ENCODE results near the gene EIF4E1B. TPM values are rescaled to one million over a fixed set of nuclear protein-coding genes. Genes with fewer than 3 reads are reported as not detected.

EIF4E1B gene
- total RNA-seq, 1 experiment from 2014 or later, result not detected

DNA sequence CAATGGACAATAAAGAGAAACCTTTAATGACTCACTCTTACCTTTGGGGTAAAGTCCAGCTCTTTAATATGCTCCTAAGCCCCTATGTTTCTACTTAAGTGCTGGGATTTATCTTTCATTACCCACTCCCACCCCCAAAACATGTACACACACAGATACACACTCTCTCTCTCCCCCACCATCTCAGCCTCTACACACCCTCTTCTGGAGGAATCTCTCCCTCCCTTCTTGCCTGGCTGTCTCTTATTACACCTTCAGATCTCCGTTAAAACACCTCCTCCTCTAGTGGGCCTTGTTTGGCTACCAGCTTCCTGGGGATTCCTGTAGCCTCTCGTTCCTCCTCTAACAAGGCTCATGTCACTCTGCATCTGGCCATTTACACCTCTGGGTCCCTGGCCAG lies 27.4 kb upstream of the EIF4E1B start:
- intact Hi-C loops (cut with micrococcal nuclease; ENCODE audit: unreplicated experiment), result no loop called here
- Mint-ChIP-seq H3K4me3 (ENCODE audit: low read depth, unreplicated experiment) (no peak overlapping the region), H3K27me3 (ENCODE audit: unreplicated experiment) (no peaks in the 10 kb centered on the region), H3K9me3 (ENCODE audit: low read depth, unreplicated experiment) (no peaks in the 10 kb centered on the region), H3K27ac (ENCODE audit: unreplicated experiment) (no peak overlapping the region), H3K36me3 (ENCODE audit: insufficient read depth, unreplicated experiment) (no peaks in the 10 kb centered on the region), H3K4me1 (ENCODE audit: low read depth, unreplicated experiment) (peaks cover 9% of the 10 kb centered on the region)
- no peak for DNase-seq
- CTCF ChIA-PET, result no interaction called here
- BruUV-seq (replicated peaks), result no TSS peak
- TF ChIP-seq, protein P1, sequence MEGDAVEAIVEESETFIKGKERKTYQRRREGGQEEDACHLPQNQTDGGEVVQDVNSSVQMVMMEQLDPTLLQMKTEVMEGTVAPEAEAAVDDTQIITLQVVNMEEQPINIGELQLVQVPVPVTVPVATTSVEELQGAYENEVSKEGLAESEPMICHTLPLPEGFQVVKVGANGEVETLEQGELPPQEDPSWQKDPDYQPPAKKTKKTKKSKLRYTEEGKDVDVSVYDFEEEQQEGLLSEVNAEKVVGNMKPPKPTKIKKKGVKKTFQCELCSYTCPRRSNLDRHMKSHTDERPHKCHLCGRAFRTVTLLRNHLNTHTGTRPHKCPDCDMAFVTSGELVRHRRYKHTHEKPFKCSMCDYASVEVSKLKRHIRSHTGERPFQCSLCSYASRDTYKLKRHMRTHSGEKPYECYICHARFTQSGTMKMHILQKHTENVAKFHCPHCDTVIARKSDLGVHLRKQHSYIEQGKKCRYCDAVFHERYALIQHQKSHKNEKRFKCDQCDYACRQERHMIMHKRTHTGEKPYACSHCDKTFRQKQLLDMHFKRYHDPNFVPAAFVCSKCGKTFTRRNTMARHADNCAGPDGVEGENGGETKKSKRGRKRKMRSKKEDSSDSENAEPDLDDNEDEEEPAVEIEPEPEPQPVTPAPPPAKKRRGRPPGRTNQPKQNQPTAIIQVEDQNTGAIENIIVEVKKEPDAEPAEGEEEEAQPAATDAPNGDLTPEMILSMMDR (IDR thresholded peaks at IDR 0.05; ENCODE audit: unreplicated experiment), result no peak

DNA sequence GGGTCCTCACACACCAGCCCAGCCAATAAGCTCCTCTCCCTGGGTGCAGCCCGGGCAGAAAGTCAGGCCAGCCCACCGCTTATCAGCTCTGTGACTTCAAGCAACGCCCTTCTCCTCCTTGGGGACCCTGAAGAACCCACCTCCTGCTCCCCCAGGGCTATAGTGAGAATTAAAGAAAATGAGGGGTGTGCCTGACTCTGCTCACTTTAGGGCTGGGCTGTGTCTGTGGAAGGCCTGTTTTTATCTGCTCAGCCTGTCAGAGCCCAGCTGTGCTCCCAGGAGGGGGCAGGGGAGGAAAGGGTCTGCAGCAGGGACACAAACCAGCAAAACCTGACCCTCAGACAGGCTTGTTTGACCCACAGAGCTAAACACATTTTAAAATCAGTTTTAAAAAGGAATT lies 24.4 kb upstream of the EIF4E1B start:
- H3K27me3 Mint-ChIP-seq (ENCODE audit: unreplicated experiment), result peaks cover under 1% of the 10 kb centered on the region
- no peak overlapping the region for H3K4me3 Mint-ChIP-seq (ENCODE audit: low read depth, unreplicated experiment)
- peaks cover 19% of the 10 kb centered on the region for H3K36me3 Mint-ChIP-seq (ENCODE audit: insufficient read depth, unreplicated experiment)
- intact Hi-C loops (cut with micrococcal nuclease; ENCODE audit: unreplicated experiment), result no loop called here
- H3K27ac Mint-ChIP-seq (ENCODE audit: unreplicated experiment), result no peak overlapping the region
- CTCF ChIA-PET, result interaction anchor here (0.7 kb wide), 1 partner anchor 10 kb away, joined by 3 read pairs; no protein-coding TSS in a partner anchor
- peaks cover 15% of the 10 kb centered on the region for H3K4me1 Mint-ChIP-seq (ENCODE audit: low read depth, unreplicated experiment)
- no peaks in the 10 kb centered on the region for H3K9me3 Mint-ChIP-seq (ENCODE audit: low read depth, unreplicated experiment)
- no peak for DNase-seq
- no TSS peak for BruUV-seq (replicated peaks)
- TF ChIP-seq, protein P1 (IDR thresholded peaks at IDR 0.05; ENCODE audit: unreplicated experiment), result no peak

DNA sequence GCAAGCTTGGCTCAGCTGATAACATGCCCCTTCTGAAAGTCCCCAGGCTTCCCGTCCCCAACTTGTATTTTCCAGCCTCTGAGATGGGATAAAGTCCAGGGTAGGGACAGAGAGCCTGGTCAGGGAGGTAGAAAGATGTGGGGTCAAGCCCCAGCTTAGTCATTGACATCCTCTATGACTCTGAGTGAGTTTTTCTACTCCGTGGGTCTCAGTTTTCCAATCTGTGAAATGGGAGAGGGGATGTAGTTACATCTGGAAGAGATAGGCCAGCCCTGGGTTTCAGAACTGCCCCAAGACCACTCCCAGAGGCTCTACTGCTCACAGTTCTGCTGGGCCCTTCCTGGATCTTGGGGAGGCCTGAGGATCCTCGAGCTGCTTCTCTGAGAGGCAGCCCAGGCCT lies 23.6 kb upstream of the EIF4E1B start:
- no TSS peak for BruUV-seq (replicated peaks)
- peaks cover 9% of the 10 kb centered on the region for H3K27me3 Mint-ChIP-seq (ENCODE audit: unreplicated experiment)
- no peak overlapping the region for H3K27ac Mint-ChIP-seq (ENCODE audit: unreplicated experiment)
- TF ChIP-seq, protein P1 (IDR thresholded peaks at IDR 0.05; ENCODE audit: unreplicated experiment), result no peak
- H3K9me3 Mint-ChIP-seq (ENCODE audit: low read depth, unreplicated experiment), result no peaks in the 10 kb centered on the region
- H3K4me3 Mint-ChIP-seq (ENCODE audit: low read depth, unreplicated experiment), result no peak overlapping the region
- CTCF ChIA-PET, result no interaction called here
- DNase-seq, result no peak
- H3K4me1 Mint-ChIP-seq (ENCODE audit: low read depth, unreplicated experiment), result peaks cover 15% of the 10 kb centered on the region
- intact Hi-C loops (cut with micrococcal nuclease; ENCODE audit: unreplicated experiment), result no loop called here
- peaks cover 19% of the 10 kb centered on the region for H3K36me3 Mint-ChIP-seq (ENCODE audit: insufficient read depth, unreplicated experiment)

DNA sequence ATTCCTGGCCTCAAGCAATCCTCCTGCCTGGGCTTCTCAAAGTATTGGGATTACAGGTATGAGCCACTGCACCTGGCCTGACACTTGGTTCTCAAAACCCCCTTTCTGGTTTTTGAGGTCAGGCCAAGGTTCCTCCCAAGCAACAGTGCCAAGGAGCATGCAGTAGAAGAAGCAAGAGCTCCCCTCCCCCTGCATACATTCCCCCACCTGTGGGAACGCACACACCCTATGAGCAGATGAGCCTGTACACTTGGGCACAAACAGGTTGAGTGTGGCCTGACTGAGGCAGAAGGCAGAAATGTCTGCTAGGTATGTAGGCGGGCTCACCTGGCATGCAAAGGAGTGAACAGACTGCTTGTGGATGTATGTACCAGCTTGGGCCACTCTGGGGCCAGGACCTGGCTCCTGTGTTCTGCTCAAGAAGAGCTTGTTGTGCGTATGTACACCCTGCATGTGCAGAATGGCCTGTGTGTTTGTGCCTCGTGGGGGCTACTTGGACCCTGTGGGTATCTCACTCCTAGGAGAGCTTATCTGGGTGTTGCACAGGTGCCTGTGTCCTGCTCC lies 22.3 kb upstream of the EIF4E1B start:
- CTCF ChIA-PET, result interaction anchor here (0.5 to 0.8 kb wide), 2 partner anchors 71 to 908 kb away, joined by 3 to 4 read pairs; partner anchors contain the start of genes DDX41 and RNF44
- intact Hi-C loops (cut with micrococcal nuclease; ENCODE audit: unreplicated experiment), result no loop called here

More for the DNA sequence above, 22.3 kb upstream of the EIF4E1B start:
- H3K27me3 Mint-ChIP-seq (ENCODE audit: unreplicated experiment), result peaks cover 23% of the 10 kb centered on the region
- no peak for DNase-seq
- no peak overlapping the region for H3K4me3 Mint-ChIP-seq (ENCODE audit: low read depth, unreplicated experiment)
- peaks cover 19% of the 10 kb centered on the region for H3K36me3 Mint-ChIP-seq (ENCODE audit: insufficient read depth, unreplicated experiment)
- TF ChIP-seq, protein P1 (IDR thresholded peaks at IDR 0.05; ENCODE audit: unreplicated experiment), result no peak
- no peak overlapping the region for H3K27ac Mint-ChIP-seq (ENCODE audit: unreplicated experiment)
- BruUV-seq (replicated peaks), result no TSS peak
- peaks cover 9% of the 10 kb centered on the region for H3K4me1 Mint-ChIP-seq (ENCODE audit: low read depth, unreplicated experiment)
- H3K9me3 Mint-ChIP-seq (ENCODE audit: low read depth, unreplicated experiment), result no peaks in the 10 kb centered on the region
